Smooth muscle cell (in vitro differentiated cells): ENCODE results near the gene IL15RA. TPM values are rescaled to one million over a fixed set of nuclear protein-coding genes. Genes with fewer than 3 reads are reported as not detected.

ENCODE experiments used
- DNase-seq: peaks from one replicate; lab custom pipeline; 2025; ENCODE audit not compliant: unreplicated experiment; lab: John Stamatoyannopoulos, UW
- H2AFZ ChIP-seq: fragments of 200-600 bp; sonication (generic); 2 replicates; pipeline ENCODE4 v1.6.0; 2016; ENCODE audit warnings: antibody characterized with exemption, low read depth, mild to moderate bottlenecking
- H3F3A ChIP-seq: fragments of 200-600 bp; sonication (generic); 2 replicates; pipeline ENCODE4 v1.6.0; 2017; ENCODE audit warnings: antibody characterized with exemption, low read depth
- H3K27ac ChIP-seq: fragments of 200-600 bp; sonication (generic); 2 replicates; pipeline ENCODE4 v1.5.1; 2016; ENCODE audit warnings: low read depth, mild to moderate bottlenecking
- H3K27me3 ChIP-seq: fragments of 200-600 bp; sonication (generic); 2 replicates; pipeline ENCODE4 v1.6.1; 2016; ENCODE audit warnings: low read depth, mild to moderate bottlenecking
- H3K36me3 ChIP-seq: fragments of 200-600 bp; sonication (generic); 2 replicates; pipeline ENCODE4 v1.5.1; 2016; ENCODE audit warnings: low read depth
- H3K4me1 ChIP-seq: fragments of 200-600 bp; sonication (generic); 2 replicates; pipeline ENCODE4 v1.5.1; 2016; ENCODE audit warnings: low read depth
- H3K4me2 ChIP-seq: fragments of 200-600 bp; sonication (generic); 2 replicates; pipeline ENCODE4 v1.6.0; 2016; ENCODE audit warnings: mild to moderate bottlenecking
- H3K4me3 ChIP-seq: fragments of 200-600 bp; sonication (generic); 2 replicates; pipeline ENCODE4 v1.5.1; 2016; ENCODE audit warnings: mild to moderate bottlenecking
- H3K79me2 ChIP-seq: fragments of 200-600 bp; sonication (generic); 2 replicates; pipeline ENCODE4 v1.6.0; 2016; ENCODE audit warnings: low read depth, mild to moderate bottlenecking
- H3K9ac ChIP-seq: fragments of 200-600 bp; sonication (generic); 2 replicates; pipeline ENCODE4 v1.6.0; 2016; ENCODE audit warnings: low read depth
- H3K9me3 ChIP-seq: fragments of 200-600 bp; sonication (generic); replicated peaks from 2 replicates; pipeline ENCODE4 v1.5.1; 2016; ENCODE audit warnings: low read depth
- H4K20me1 ChIP-seq: fragments of 200-600 bp; sonication (generic); 2 replicates; pipeline ENCODE4 v1.6.0; 2016; ENCODE audit warnings: low read depth
- CTCF ChIP-seq: fragments of 200-600 bp; sonication (generic); IDR thresholded peaks from 2 replicates; pipeline ENCODE4 v1.5.1; 2017; ENCODE audit warnings: borderline replicate concordance, mild to moderate bottlenecking, antibody characterized with exemption; ENCODE audit not compliant: insufficient read depth, poor library complexity, severe bottlenecking
- WGBS: methylation state at CpG from one replicate; pipeline ENCODE4 v1.1.7; 2016; ENCODE audit warnings: low lambda C conversion rate; 5-methylcytosine and 5-hydroxymethylcytosine counted together
- polyA plus RNA-seq: library from polyadenylated mRNA; unstranded; fragments of >200 nt; fragmentation: Nextera tagmentation; extraction: Ambion mirVana; gene quantifications from 2 replicates; pipeline ENCODE4 v1.2.1, GENCODE V29; 2016
- small RNA-seq: library from RNA; depleted of rRNA; stranded (forward); fragments of <200 nt; gene quantifications from one replicate; pipeline ENCODE3, GENCODE V24; 2014
- total RNA-seq: library from RNA; depleted of rRNA; stranded (reverse); fragments of >200 nt; gene quantifications from 2 replicates; pipeline ENCODE4 v1.2.3, GENCODE V29; 2014

Gene IL15RA
- total and polyA plus RNA-seq, 2 experiments from 2014 or later, result 0.23 to 0.54 TPM

- H2AFZ ChIP-seq, result no peak overlapping the region
- WGBS, result over 99% methylated on average over 6 of the region's 6 CpGs
- H3K36me3 ChIP-seq, result no peaks in the 10 kb centered on the region
- DNase-seq, result no peak
- no peak overlapping the region for H3K4me2 ChIP-seq
- no peak overlapping the region for H3K27ac ChIP-seq
- no peaks in the 10 kb centered on the region for H3K9me3 ChIP-seq
- no peaks in the 10 kb centered on the region for H3K4me1 ChIP-seq
- no peak overlapping the region for H3K9ac ChIP-seq
- H3K27me3 ChIP-seq, result no peaks in the 10 kb centered on the region
- H3K79me2 ChIP-seq, result peaks cover 73% of the 10 kb centered on the region
- H3F3A ChIP-seq, result no peaks in the 10 kb centered on the region
- no peak for TF ChIP-seq CTCF
- H3K4me3 ChIP-seq, result no peak overlapping the region
- peaks cover 73% of the 10 kb centered on the region for H4K20me1 ChIP-seq
These were observed 73.8 kb downstream of the IL15RA start for GRCh38 chr10:5903563-5903962.

- 95% methylated on average over 18 of the region's 18 CpGs for WGBS
- no peak for DNase-seq
- no peak overlapping the region for H3K4me2 ChIP-seq
- no peak overlapping the region for H3K9ac ChIP-seq
- H3K4me1 ChIP-seq, result no peaks in the 10 kb centered on the region
- no peaks in the 10 kb centered on the region for H3K36me3 ChIP-seq
- no peak overlapping the region for H3K4me3 ChIP-seq
- H3K27ac ChIP-seq, result no peak overlapping the region
- no peaks in the 10 kb centered on the region for H3K27me3 ChIP-seq
- peaks cover 69% of the 10 kb centered on the region for H4K20me1 ChIP-seq
- H3K79me2 ChIP-seq, result peaks cover 77% of the 10 kb centered on the region
- no peak for TF ChIP-seq CTCF
- H3K9me3 ChIP-seq, result no peaks in the 10 kb centered on the region
- no peaks in the 10 kb centered on the region for H3F3A ChIP-seq
- H2AFZ ChIP-seq, result no peak overlapping the region
These were observed 74.7 kb downstream of the IL15RA start for GRCh38 chr10:5902511-5903274.

Small RNA genes lying within 50 kb of the gene (small RNA-seq; reads per million reads assigned to genes)
- gene RF00397, result not detected

Other genes starting within 250 kb of the IL15RA start
- gene GDI2, start 164.1 kb downstream of the IL15RA start, total RNA-seq, result 334 and 400 TPM in 2 replicates
- 172 and 186 TPM in 2 replicates for gene GDI2, start 164.1 kb downstream of the IL15RA start, polyA plus RNA-seq
- gene ANKRD16, start 87.7 kb downstream of the IL15RA start, total RNA-seq, result 2.7 and 4.6 TPM in 2 replicates
- 3.7 and 10.3 TPM in 2 replicates for gene ANKRD16, start 87.7 kb downstream of the IL15RA start, polyA plus RNA-seq
- gene FBH1, start 87.3 kb downstream of the IL15RA start, total RNA-seq, result 58.2 and 70.0 TPM in 2 replicates
- 68.4 and 84.2 TPM in 2 replicates for gene FBH1, start 87.3 kb downstream of the IL15RA start, polyA plus RNA-seq
- not detected in 2 replicates for gene IL2RA, start 84.8 kb upstream of the IL15RA start, total RNA-seq
- gene IL2RA, start 84.8 kb upstream of the IL15RA start, polyA plus RNA-seq, result not detected in 2 replicates
- gene RBM17, start 111.5 kb upstream of the IL15RA start, total RNA-seq, result 20.0 and 37.0 TPM in 2 replicates
- gene RBM17, start 111.5 kb upstream of the IL15RA start, polyA plus RNA-seq, result 68.3 and 81.2 TPM in 2 replicates
- 45.7 and 61.3 TPM in 2 replicates for gene PFKFB3, start 225.4 kb upstream of the IL15RA start, total RNA-seq
- 68.3 and 73.4 TPM in 2 replicates for gene PFKFB3, start 225.4 kb upstream of the IL15RA start, polyA plus RNA-seq